K562 (cell line): ENCODE results near the gene KPNB1. TPM values are rescaled to one million over a fixed set of nuclear protein-coding genes. Genes with fewer than 3 reads are reported as not detected.
A peak's percentile ranks its signal among the peaks of the same experiment; 100 is the strongest.

Experiments
- ATF2 ChIP-seq: sonication (generic); formaldehyde crosslinking; IDR thresholded peaks from 2 replicates; pipeline ENCODE4 v1.8.1; 2022; ENCODE audit warnings: missing genetic modification reagents
- CBX8 ChIP-seq: fragments of 200-600 bp; sonication (generic); IDR thresholded peaks from 2 replicates; pipeline ENCODE4 v1.6.1; 2012; ENCODE audit warnings: borderline replicate concordance, mixed run types, low read depth, mild to moderate bottlenecking, moderate library complexity, mixed read lengths, low read length, control low read depth, inconsistent platforms; ENCODE audit not compliant: poor library complexity, severe bottlenecking; ENCODE audit errors: extremely low read depth
- CHD4 ChIP-seq: fragments of 200-600 bp; sonication (generic); IDR thresholded peaks from 3 replicates; pipeline ENCODE4 v1.6.1; 2012; ENCODE audit warnings: low read depth, mild to moderate bottlenecking, mixed read lengths, low read length, inconsistent platforms; ENCODE audit not compliant: insufficient read depth, insufficient replicate concordance, poor library complexity, severe bottlenecking
- ELF4 ChIP-seq: fragments of 450-650 bp; formaldehyde crosslinking; IDR thresholded peaks from 2 replicates; pipeline ENCODE4 v1.4.0; 2022; ENCODE audit warnings: missing genetic modification characterization
- ETS2 ChIP-seq: IDR thresholded peaks from 2 replicates; pipeline ENCODE4 v1.6.1; 2016; ENCODE audit warnings: borderline replicate concordance, missing genetic modification characterization, mild to moderate bottlenecking, moderate library complexity, missing compliant biosample characterization; ENCODE audit not compliant: poor library complexity, severe bottlenecking
- HOXB6 ChIP-seq: fragments of 250-450 bp; sonication (Bioruptor Pico); IDR thresholded peaks from 2 replicates; pipeline ENCODE4 v1.5.1; 2022; ENCODE audit warnings: mild to moderate bottlenecking, borderline replicate concordance
- ILF3 ChIP-seq: fragments of 450-650 bp; IDR thresholded peaks from 2 replicates; pipeline ENCODE4 v1.6.1; 2018; ENCODE audit warnings: antibody characterized with exemption, mild to moderate bottlenecking, moderate library complexity, borderline replicate concordance
- JUNB ChIP-seq: fragments of 450-650 bp; formaldehyde crosslinking; conservative IDR thresholded peaks from 2 replicates; pipeline ENCODE4 v1.4.0; 2020; ENCODE audit warnings: mild to moderate bottlenecking
- LEF1 ChIP-seq: fragments of 450-650 bp; IDR thresholded peaks from 2 replicates; pipeline ENCODE4 v1.6.1; 2016; ENCODE audit warnings: mild to moderate bottlenecking
- MTA2 ChIP-seq: fragments of 450-650 bp; IDR thresholded peaks from 2 replicates; pipeline ENCODE4 v1.6.1; 2016; ENCODE audit warnings: low read depth
- POLR2H ChIP-seq: IDR thresholded peaks from 2 replicates; pipeline ENCODE4 v1.6.1; 2016; ENCODE audit warnings: missing genetic modification characterization, low read depth, mild to moderate bottlenecking, control low read depth, missing compliant biosample characterization, moderate library complexity
- PTTG1 ChIP-seq: fragments of 450-650 bp; IDR thresholded peaks from 2 replicates; pipeline ENCODE4 v1.6.1; 2016; ENCODE audit warnings: low read depth, mild to moderate bottlenecking, missing genetic modification characterization, missing compliant biosample characterization
- RUNX1 ChIP-seq: sonication (generic); IDR thresholded peaks from 2 replicates; pipeline ENCODE4 v1.6.1; 2016; ENCODE audit warnings: antibody characterized with exemption, low read depth
- SLC30A9 ChIP-seq: fragments of 250-450 bp; sonication (Bioruptor Pico); IDR thresholded peaks from 2 replicates; pipeline ENCODE4 v1.8.0; 2022; ENCODE audit warnings: mild to moderate bottlenecking, moderate library complexity
- TFAM ChIP-seq: fragments of 250-450 bp; sonication (Bioruptor Pico); conservative IDR thresholded peaks from 2 replicates; pipeline ENCODE4 v1.5.0; 2021; ENCODE audit warnings: mild to moderate bottlenecking, moderate library complexity
- TFAP4 ChIP-seq: sonication (generic); formaldehyde crosslinking; IDR thresholded peaks from 2 replicates; pipeline ENCODE4 v1.8.0; 2022; ENCODE audit warnings: missing genetic modification reagents, mild to moderate bottlenecking, moderate library complexity, borderline replicate concordance
- ZFP1 ChIP-seq: fragments of 450-650 bp; formaldehyde crosslinking; IDR thresholded peaks from 2 replicates; pipeline ENCODE4 v1.4.0; 2020; ENCODE audit warnings: mild to moderate bottlenecking, mixed read lengths
- ZNF121 ChIP-seq: sonication (generic); formaldehyde crosslinking; conservative IDR thresholded peaks from 2 replicates; pipeline ENCODE4 v1.8.0; 2022; ENCODE audit warnings: missing genetic modification reagents
- ZNF140 ChIP-seq: fragments of 250-450 bp; sonication (Bioruptor Pico); IDR thresholded peaks from 2 replicates; pipeline ENCODE4 v1.8.0; 2021; ENCODE audit warnings: moderate library complexity, mild to moderate bottlenecking, inconsistent platforms
- ZNF3 ChIP-seq: fragments of 250-450 bp; sonication (Bioruptor Pico); IDR thresholded peaks from 2 replicates; pipeline ENCODE4 v1.5.0; 2021; ENCODE audit warnings: mild to moderate bottlenecking, moderate library complexity
- ZNF311 ChIP-seq: fragments of 250-450 bp; sonication (Bioruptor Pico); IDR thresholded peaks from 2 replicates; pipeline ENCODE4 v1.4.0; 2020; ENCODE audit warnings: mild to moderate bottlenecking, moderate library complexity
- ZNF561 ChIP-seq: fragments of 450-650 bp; formaldehyde crosslinking; conservative IDR thresholded peaks from 2 replicates; pipeline ENCODE4 v1.4.0; 2020; ENCODE audit warnings: mild to moderate bottlenecking, moderate library complexity
- polyA plus RNA-seq, 8 experiments: library from polyadenylated mRNA; depleted of rRNA in 4 of 8; stranded (reverse) in 5 of 8; unstranded in 3 of 8; fragments of >200 nt; fragmentation: Nextera tagmentation in 2 of 8; fragmentation: Illumina TruSeq in 1 of 8; extraction: Ambion mirVana in 2 of 8; extraction: Trizol in 1 of 8; gene quantifications; 2 replicates each; pipeline versions ENCODE4 v1.2.1 to v1.2.3, GENCODE V29; 2011 to 2014; ENCODE audit warnings: inconsistent platforms in 1 of 8, missing spikeins in 1 of 8
- total RNA-seq, 7 experiments: library from RNA; depleted of rRNA in 6 of 7; stranded (reverse); fragments of >200 nt in 6 of 7; fragmentation: Illumina TruSeq in 2 of 7; extraction: Trizol in 2 of 7; gene quantifications; 2 replicates each; pipeline versions ENCODE4 v1.2.1 to v1.2.3, GENCODE V29; 2011 to 2021; ENCODE audit warnings: low replicate concordance in 1 of 7

KPNB1 gene
- total and polyA plus RNA-seq, 9 of the 15 experiments (the other 6 are each of a cell fraction or from before 2014, with no cell fraction given): 154 to 622 (median 354) TPM

- TF ChIP-seq LEF1 (no peak), RUNX1 (no peak), ELF4 (CRISPR knock-in tag) (no peak), TFAP4 (CRISPR knock-in tag) (peak; percentile 72; the same call in 1 of the 2 replicates), TFAM (CRISPR knock-in tag) (no peak), ZNF3 (CRISPR knock-in tag) (no peak), HOXB6 (no peak), MTA2 (no peak), PTTG1 (tag) (no peak), ZNF561 (CRISPR knock-in tag) (no peak), CBX8 (no peak), CHD4 (no peak), ETS2 (tag) (no peak), POLR2H (tag) (peak; percentile 37; the same call in 1 of the 2 replicates), JUNB (CRISPR knock-in tag) (no peak), ZNF311 (no peak), ZNF140 (CRISPR knock-in tag) (no peak), ILF3 (no peak), SLC30A9 (CRISPR knock-in tag) (no peak), ZNF121 (CRISPR knock-in tag) (no peak), ZFP1 (no peak), ATF2 (no peak)
These were observed 1.1 kb downstream of the KPNB1 start (continued) for GRCh38 chr17:47650525-47651522.
